ENCODE measurements around the gene TBC1D1.
A peak's percentile ranks its signal among the peaks of the same experiment; 100 is the strongest.

Gene TBC1D1

DNA sequence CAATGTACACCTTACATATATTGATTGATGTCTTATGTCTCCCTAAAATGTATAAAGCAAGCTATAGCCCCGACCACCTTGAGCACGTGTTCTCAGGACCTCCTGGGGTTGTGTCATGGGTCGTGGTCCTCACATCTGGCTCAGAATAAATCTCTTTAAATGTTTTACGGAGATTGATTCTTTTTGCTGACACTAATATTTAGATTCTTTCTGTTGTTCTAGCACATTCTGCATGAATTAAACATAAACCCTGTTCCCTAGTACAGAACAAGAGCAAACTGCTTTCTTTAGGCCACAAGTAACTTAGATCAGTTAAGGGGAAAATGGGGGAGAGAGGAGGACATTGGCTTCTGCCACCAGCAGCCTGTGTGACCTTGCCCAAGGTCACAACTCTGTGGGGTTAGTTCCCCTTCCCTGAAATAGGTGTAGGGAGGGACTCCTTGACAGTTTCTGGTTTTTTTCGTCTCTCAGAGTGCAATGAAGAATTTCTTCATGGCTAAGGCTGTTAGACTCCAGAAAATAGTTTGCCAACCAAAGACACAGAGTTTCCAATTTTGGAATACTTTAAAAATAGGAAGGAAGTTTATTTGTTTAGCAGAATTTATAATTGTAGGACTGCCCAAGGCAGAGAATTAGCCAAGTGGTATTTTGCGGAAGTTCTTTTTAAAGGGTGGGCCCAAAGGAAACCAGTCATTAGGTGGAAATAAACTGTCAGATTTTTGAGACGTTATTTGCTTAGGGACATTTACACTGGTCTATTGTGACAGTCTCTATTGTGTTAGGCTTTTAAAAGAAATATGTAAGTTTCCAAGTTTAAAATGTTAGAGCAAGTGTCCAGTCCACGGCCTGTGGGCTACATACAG is 98.7 kb downstream of the TBC1D1 start:
- TF ChIP-seq ZFX (IDR thresholded peaks at IDR 0.05) = no peak
- TF ChIP-seq, protein P1, sequence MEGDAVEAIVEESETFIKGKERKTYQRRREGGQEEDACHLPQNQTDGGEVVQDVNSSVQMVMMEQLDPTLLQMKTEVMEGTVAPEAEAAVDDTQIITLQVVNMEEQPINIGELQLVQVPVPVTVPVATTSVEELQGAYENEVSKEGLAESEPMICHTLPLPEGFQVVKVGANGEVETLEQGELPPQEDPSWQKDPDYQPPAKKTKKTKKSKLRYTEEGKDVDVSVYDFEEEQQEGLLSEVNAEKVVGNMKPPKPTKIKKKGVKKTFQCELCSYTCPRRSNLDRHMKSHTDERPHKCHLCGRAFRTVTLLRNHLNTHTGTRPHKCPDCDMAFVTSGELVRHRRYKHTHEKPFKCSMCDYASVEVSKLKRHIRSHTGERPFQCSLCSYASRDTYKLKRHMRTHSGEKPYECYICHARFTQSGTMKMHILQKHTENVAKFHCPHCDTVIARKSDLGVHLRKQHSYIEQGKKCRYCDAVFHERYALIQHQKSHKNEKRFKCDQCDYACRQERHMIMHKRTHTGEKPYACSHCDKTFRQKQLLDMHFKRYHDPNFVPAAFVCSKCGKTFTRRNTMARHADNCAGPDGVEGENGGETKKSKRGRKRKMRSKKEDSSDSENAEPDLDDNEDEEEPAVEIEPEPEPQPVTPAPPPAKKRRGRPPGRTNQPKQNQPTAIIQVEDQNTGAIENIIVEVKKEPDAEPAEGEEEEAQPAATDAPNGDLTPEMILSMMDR (conservative IDR thresholded peaks at IDR 0.05) = no peak
- peak overlapping the region; percentile 6; the same call in 1 of the 2 replicates for H3K27ac ChIP-seq

GRCh38 chr4:37990731-37991245 is 99.9 kb downstream of the TBC1D1 start:
- no peak overlapping the region for H3K27ac ChIP-seq
- TF ChIP-seq, protein P1 (conservative IDR thresholded peaks at IDR 0.05) = no peak
- no peak for TF ChIP-seq ZFX (IDR thresholded peaks at IDR 0.05)

GRCh38 chr4:37991623-37992410 is 100.9 kb downstream of the TBC1D1 start:
- no peak overlapping the region for H3K27ac ChIP-seq
- TF ChIP-seq, protein P1 (conservative IDR thresholded peaks at IDR 0.05) = no peak
- TF ChIP-seq ZFX (IDR thresholded peaks at IDR 0.05) = no peak

GRCh38 chr4:37993806-37994205 is 102.9 kb downstream of the TBC1D1 start:
- H3K27ac ChIP-seq = no peak overlapping the region
- no peak for TF ChIP-seq ZFX (IDR thresholded peaks at IDR 0.05)
- TF ChIP-seq, protein P1 (conservative IDR thresholded peaks at IDR 0.05) = no peak

GRCh38 chr4:37994569-37994968 is 103.7 kb downstream of the TBC1D1 start:
- H3K27ac ChIP-seq = no peak overlapping the region
- TF ChIP-seq, protein P1 (conservative IDR thresholded peaks at IDR 0.05) = no peak
- TF ChIP-seq ZFX (IDR thresholded peaks at IDR 0.05) = no peak

DNA sequence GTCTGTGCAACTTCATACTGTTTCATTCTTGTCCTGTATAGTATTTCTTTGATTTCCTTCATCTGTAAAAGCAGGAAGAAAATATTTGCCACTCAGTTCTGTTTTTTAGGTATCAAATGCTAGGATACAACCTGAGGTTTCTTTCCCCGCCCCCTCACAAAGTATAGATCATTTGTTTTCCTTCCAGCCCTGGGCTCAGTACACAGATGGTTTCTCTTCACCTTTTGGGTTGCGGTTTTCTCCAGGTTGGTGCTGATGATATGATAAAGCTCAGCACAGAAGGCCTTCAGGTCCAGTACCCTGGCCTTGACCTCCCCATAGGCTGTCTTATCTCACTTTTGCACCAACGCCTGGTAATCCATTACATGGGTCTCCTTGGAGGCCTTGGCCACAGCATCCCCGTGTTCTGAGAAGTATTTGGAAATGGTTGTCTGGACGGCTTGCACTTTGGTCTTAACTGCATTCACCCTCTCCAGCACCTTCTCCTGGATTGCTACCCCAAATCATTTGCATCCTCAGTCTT is 104.5 kb downstream of the TBC1D1 start:
- TF ChIP-seq, protein P1 (conservative IDR thresholded peaks at IDR 0.05) = no peak
- no peak for TF ChIP-seq ZFX (IDR thresholded peaks at IDR 0.05)
- H3K27ac ChIP-seq = no peak overlapping the region
